ENCODE results near the gene MYL7.

Gene MYL7

GRCh38 chr7:44098092-44099068 lies 42.8 kb downstream of the MYL7 start:
- Histone ChIP-seq H3K4me2 (ENCODE audit: low read depth, low read length, poor library complexity, severe bottlenecking) (no peak overlapping the region), H3K27ac (ENCODE audit: low read depth, low read length) (no peak overlapping the region)

GRCh38 chr7:44097064-44097932 lies 43.8 kb downstream of the MYL7 start:
- no peaks in the 10 kb centered on the region for H3K79me2 ChIP-seq (ENCODE audit: insufficient read depth, low read length)
- no peak overlapping the region for H3K4me3 ChIP-seq (ENCODE audit: insufficient read depth, low read length, poor library complexity, severe bottlenecking)
- no peak for TF ChIP-seq EZH2phosphoT487 (conservative IDR thresholded peaks at IDR 0.05; ENCODE audit: low read length)
- no peak for TF ChIP-seq CTCF (IDR thresholded peaks at IDR 0.05; ENCODE audit: insufficient read depth, low read length, poor library complexity, severe bottlenecking)
- no peak overlapping the region for H2AFZ ChIP-seq (ENCODE audit: low read depth, low read length, severe bottlenecking)
- no peaks in the 10 kb centered on the region for H4K20me1 ChIP-seq (ENCODE audit: low read depth, low read length)
- H3K27ac ChIP-seq (ENCODE audit: low read depth, low read length), result no peak overlapping the region
- H3K27me3 ChIP-seq (ENCODE audit: low read length), result no peaks in the 10 kb centered on the region
- H3K36me3 ChIP-seq (ENCODE audit: low read length), result no peaks in the 10 kb centered on the region
- no peaks in the 10 kb centered on the region for H3K9me3 ChIP-seq (ENCODE audit: insufficient read depth, low read length)
- H3K9me2 ChIP-seq (replicated peaks; ENCODE audit: insufficient read depth, low read length), result no peaks in the 10 kb centered on the region
- H3K4me2 ChIP-seq (ENCODE audit: low read depth, low read length, poor library complexity, severe bottlenecking), result no peak overlapping the region
- no peak overlapping the region for H3K9ac ChIP-seq (ENCODE audit: low read length)
- H3F3A ChIP-seq (ENCODE audit: insufficient read depth), result no peaks in the 10 kb centered on the region

More at GRCh38 chr7:44098092-44099068, 42.8 kb downstream of the MYL7 start:
- TF ChIP-seq EZH2phosphoT487 (conservative IDR thresholded peaks at IDR 0.05; ENCODE audit: low read length), result no peak
- Histone ChIP-seq H3K36me3 (ENCODE audit: low read length) (no peaks in the 10 kb centered on the region), H3K27me3 (ENCODE audit: low read length) (no peaks in the 10 kb centered on the region), H3K9ac (ENCODE audit: low read length) (no peak overlapping the region), H3K9me2 (replicated peaks; ENCODE audit: insufficient read depth, low read length) (no peaks in the 10 kb centered on the region), H3F3A (ENCODE audit: insufficient read depth) (no peaks in the 10 kb centered on the region), H3K9me3 (ENCODE audit: insufficient read depth, low read length) (no peaks in the 10 kb centered on the region), H4K20me1 (ENCODE audit: low read depth, low read length) (no peaks in the 10 kb centered on the region), H3K4me3 (ENCODE audit: insufficient read depth, low read length, poor library complexity, severe bottlenecking) (no peak overlapping the region), H3K79me2 (ENCODE audit: insufficient read depth, low read length) (no peaks in the 10 kb centered on the region), H2AFZ (ENCODE audit: low read depth, low read length, severe bottlenecking) (no peak overlapping the region)

- no peaks in the 10 kb centered on the region for H4K20me1 ChIP-seq (ENCODE audit: low read depth, low read length)
- no peak overlapping the region for H3K4me3 ChIP-seq (ENCODE audit: insufficient read depth, low read length, poor library complexity, severe bottlenecking)
- no peaks in the 10 kb centered on the region for H3K27me3 ChIP-seq (ENCODE audit: low read length)
- no peak overlapping the region for H3K27ac ChIP-seq (ENCODE audit: low read depth, low read length)
- H3K79me2 ChIP-seq (ENCODE audit: insufficient read depth, low read length), result no peaks in the 10 kb centered on the region
- no peaks in the 10 kb centered on the region for H3K36me3 ChIP-seq (ENCODE audit: low read length)
- H3K9me3 ChIP-seq (ENCODE audit: insufficient read depth, low read length), result no peaks in the 10 kb centered on the region
- no peaks in the 10 kb centered on the region for H3K9me2 ChIP-seq (replicated peaks; ENCODE audit: insufficient read depth, low read length)
- H3K9ac ChIP-seq (ENCODE audit: low read length), result no peak overlapping the region
- no peak overlapping the region for H3K4me2 ChIP-seq (ENCODE audit: low read depth, low read length, poor library complexity, severe bottlenecking)
- H3F3A ChIP-seq (ENCODE audit: insufficient read depth), result no peaks in the 10 kb centered on the region
- TF ChIP-seq EZH2phosphoT487 (conservative IDR thresholded peaks at IDR 0.05; ENCODE audit: low read length) (no peak), CTCF (IDR thresholded peaks at IDR 0.05; ENCODE audit: insufficient read depth, low read length, poor library complexity, severe bottlenecking) (no peak)
- no peak overlapping the region for H2AFZ ChIP-seq (ENCODE audit: low read depth, low read length, severe bottlenecking)
Measured at GRCh38 chr7:44096326-44096881, 44.7 kb downstream of the MYL7 start.
